ENCODE measurements around the gene GNG13.

- no peak for TF ChIP-seq CTCF (IDR thresholded peaks at IDR 0.05)
- no peak for TF ChIP-seq POLR2A (IDR thresholded peaks at IDR 0.05)
Observed at GRCh38 chr16:794091-794822, 6.3 kb downstream of the GNG13 start.

Data from gastroesophageal sphincter (tissue), 3 donors.